GM23338 (cell line): ENCODE measurements around the gene KCNK17. TPM values are rescaled to one million over a fixed set of nuclear protein-coding genes. Genes with fewer than 3 reads are reported as not detected.

Experiments used
- ATAC-seq: fragments of 200-7000 bp; cut with Tn5 transposase; 3 replicates; pipeline ENCODE4 v1.9.1; 2020
- DNase-seq: peaks from one replicate; pipeline ENCODE4 v3.0.0-alpha.2; 2015; ENCODE audit warnings: low spot score
- H2AFZ ChIP-seq: fragments of 200-600 bp; sonication (generic); 2 replicates; pipeline ENCODE4 v1.8.0; 2016; ENCODE audit warnings: antibody characterized with exemption, mild to moderate bottlenecking, moderate library complexity
- H3F3A ChIP-seq: fragments of 200-600 bp; sonication (generic); replicated peaks from 2 replicates; pipeline ENCODE4 v1.8.0; 2017; ENCODE audit warnings: antibody characterized with exemption, mixed run types, low read depth
- H3K27ac ChIP-seq: fragments of 200-600 bp; sonication (generic); 2 replicates; pipeline ENCODE4 v1.6.1; 2016; ENCODE audit warnings: low read depth
- H3K27me3 ChIP-seq: fragments of 200-600 bp; sonication (generic); 2 replicates; pipeline ENCODE4 v1.8.0; 2016; ENCODE audit warnings: mild to moderate bottlenecking, mixed run types, moderate library complexity; ENCODE audit not compliant: insufficient read depth
- H3K36me3 ChIP-seq: fragments of 200-600 bp; sonication (generic); 2 replicates; pipeline ENCODE4 v1.8.0; 2016; ENCODE audit warnings: mild to moderate bottlenecking; ENCODE audit not compliant: insufficient read depth
- H3K4me1 ChIP-seq: fragments of 200-600 bp; sonication (generic); 2 replicates; pipeline ENCODE4 v1.8.0; 2016; ENCODE audit warnings: mild to moderate bottlenecking, moderate library complexity; ENCODE audit not compliant: insufficient read depth
- H3K4me2 ChIP-seq: fragments of 200-600 bp; sonication (generic); 2 replicates; pipeline ENCODE4 v1.7.1; 2017; ENCODE audit warnings: mixed run types
- H3K4me3 ChIP-seq: fragments of 200-600 bp; sonication (generic); 2 replicates; pipeline ENCODE4 v1.6.1; 2016; ENCODE audit warnings: mixed run types
- H3K79me2 ChIP-seq: fragments of 200-600 bp; sonication (generic); replicated peaks from 2 replicates; pipeline ENCODE4 v1.8.0; 2017; ENCODE audit warnings: mild to moderate bottlenecking; ENCODE audit not compliant: insufficient read depth
- H3K9me2 ChIP-seq: fragments of 200-600 bp; sonication (generic); 2 replicates; pipeline ENCODE4 v1.8.0; 2017; ENCODE audit not compliant: insufficient read depth
- H4K20me1 ChIP-seq: fragments of 200-600 bp; sonication (generic); replicated peaks from 2 replicates; pipeline ENCODE4 v1.8.0; 2017; ENCODE audit warnings: mild to moderate bottlenecking; ENCODE audit not compliant: insufficient read depth
- H3K27ac Mint-ChIP-seq: 2 replicates; pipeline ENCODE4 v1.8.0; 2020; ENCODE audit warnings: inconsistent platforms, mild to moderate bottlenecking, moderate library complexity, mixed read lengths
- H3K27me3 Mint-ChIP-seq: 3 replicates; pipeline ENCODE4 v1.8.0; 2022; ENCODE audit warnings: low read depth, mild to moderate bottlenecking, moderate library complexity, mixed read lengths, inconsistent platforms; ENCODE audit not compliant: insufficient read depth, poor library complexity
- H3K36me3 Mint-ChIP-seq: 3 replicates; pipeline ENCODE4 v1.8.0; 2021; ENCODE audit warnings: low read depth, mild to moderate bottlenecking, inconsistent platforms, moderate library complexity, mixed read lengths
- H3K4me1 Mint-ChIP-seq: 3 replicates; pipeline ENCODE4 v1.8.0; 2020; ENCODE audit warnings: mild to moderate bottlenecking, inconsistent platforms, mixed read lengths
- H3K4me3 Mint-ChIP-seq: 3 replicates; pipeline ENCODE4 v1.8.0; 2021; ENCODE audit warnings: moderate library complexity, mild to moderate bottlenecking, inconsistent platforms, mixed read lengths
- H3K9me3 Mint-ChIP-seq: 3 replicates; pipeline ENCODE4 v1.8.0; 2020; ENCODE audit warnings: moderate library complexity, mild to moderate bottlenecking, inconsistent platforms, mixed read lengths
- CREB1 ChIP-seq: fragments of 250-450 bp; sonication (Bioruptor Pico); IDR thresholded peaks from 2 replicates; pipeline ENCODE4 v1.5.0; 2020; ENCODE audit warnings: low read depth, mild to moderate bottlenecking, moderate library complexity
- JUNB ChIP-seq: IDR thresholded peaks from one replicate; pipeline ENCODE4 v1.6.1; 2016; ENCODE audit warnings: antibody characterized with exemption; ENCODE audit not compliant: unreplicated experiment
- NANOG ChIP-seq: IDR thresholded peaks from 2 replicates; pipeline ENCODE4 v1.6.1; 2016; ENCODE audit warnings: antibody characterized with exemption, borderline replicate concordance
- POLR2AphosphoS5 ChIP-seq: IDR thresholded peaks from 2 replicates; pipeline ENCODE4 v1.6.1; 2016; ENCODE audit warnings: antibody characterized with exemption, low read depth
- ZNF462 ChIP-seq: fragments of 250-450 bp; sonication (Bioruptor Pico); IDR thresholded peaks from 2 replicates; pipeline ENCODE4 v1.5.0; 2020; ENCODE audit warnings: mild to moderate bottlenecking, moderate library complexity
- polyA plus RNA-seq: library from polyadenylated mRNA; unstranded; fragments of >200 nt; fragmentation: Nextera tagmentation; extraction: Ambion mirVana; gene quantifications from 2 replicates; pipeline ENCODE4 v1.2.1, GENCODE V29; 2016
- total RNA-seq: library from RNA; depleted of rRNA; stranded (reverse); fragments of >200 nt; shearing (Covaris generic); gene quantifications from 2 replicates; pipeline ENCODE4 v1.2.3, GENCODE V29; 2014

KCNK17 gene
- total and polyA plus RNA-seq, 2 experiments from 2014 or later, result 2.2 to 3.1 TPM

DNA sequence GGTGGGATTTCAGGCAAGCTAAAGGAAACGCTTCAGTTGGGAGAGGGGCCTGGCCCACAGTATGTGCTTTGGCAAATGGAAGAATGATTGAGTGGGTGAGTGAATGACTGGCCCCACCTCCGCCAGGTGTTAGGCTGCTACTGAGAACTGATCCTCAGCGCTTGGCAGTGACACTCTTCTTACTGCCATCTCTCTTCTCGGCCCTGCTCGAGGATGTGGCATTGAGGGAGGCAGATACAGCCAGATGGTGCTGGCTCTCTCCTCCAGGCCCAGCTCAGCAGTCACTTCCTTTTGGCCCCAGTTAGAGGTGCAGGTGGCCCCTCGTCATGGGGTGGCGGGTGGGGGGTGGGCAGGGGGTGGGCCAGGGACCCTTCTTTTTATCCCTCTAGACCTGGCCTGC is 46.0 kb downstream of the KCNK17 start (continued):
- TF ChIP-seq ZNF462, result no peak

- Histone ChIP-seq H3K27me3 (no peaks in the 10 kb centered on the region), H3K36me3 (0 out of 2 replicates have a peak, but pooled peaks cover 2% of the 10 kb centered on the region), H3K4me1 (peaks cover 24% of the 10 kb centered on the region), H3K4me3 (no peak overlapping the region), H4K20me1 (no peaks in the 10 kb centered on the region), H3K9me2 (no peaks in the 10 kb centered on the region), H3K27ac (no peak overlapping the region), H3F3A (peaks cover 6% of the 10 kb centered on the region), H2AFZ (no peak overlapping the region), H3K79me2 (no peaks in the 10 kb centered on the region), H3K4me2 (no peak overlapping the region)
- no peak for ATAC-seq
- Mint-ChIP-seq H3K36me3 (peaks cover 8% of the 10 kb centered on the region; the same call in 2 of the 3 replicates), H3K27me3 (peaks cover 15% of the 10 kb centered on the region), H3K27ac (no peak overlapping the region), H3K4me3 (no peak overlapping the region), H3K9me3 (peaks cover 7% of the 10 kb centered on the region; the same call in 2 of the 3 replicates), H3K4me1 (peaks cover 41% of the 10 kb centered on the region)
- DNase-seq, result no peak
- TF ChIP-seq JUNB (no peak), NANOG (no peak), ZNF462 (no peak), POLR2AphosphoS5 (no peak), CREB1 (CRISPR knock-in tag) (no peak)
These were observed 47.4 kb downstream of the KCNK17 start for GRCh38 chr6:39266782-39267355.
